RPMI8226 (cell line): ENCODE data around the gene LENEP.
A peak's percentile ranks its signal among the peaks of the same experiment; 100 is the strongest.
"Not testable (repeated sequence)": the region's sequence is repeated elsewhere in the genome, so short reads cannot be mapped to it uniquely, and the experiment has no call there.

Experiments
- DNase-seq: peaks from one replicate; pipeline ENCODE4 v3.0.0-alpha.2; 2015

LENEP gene

DNA sequence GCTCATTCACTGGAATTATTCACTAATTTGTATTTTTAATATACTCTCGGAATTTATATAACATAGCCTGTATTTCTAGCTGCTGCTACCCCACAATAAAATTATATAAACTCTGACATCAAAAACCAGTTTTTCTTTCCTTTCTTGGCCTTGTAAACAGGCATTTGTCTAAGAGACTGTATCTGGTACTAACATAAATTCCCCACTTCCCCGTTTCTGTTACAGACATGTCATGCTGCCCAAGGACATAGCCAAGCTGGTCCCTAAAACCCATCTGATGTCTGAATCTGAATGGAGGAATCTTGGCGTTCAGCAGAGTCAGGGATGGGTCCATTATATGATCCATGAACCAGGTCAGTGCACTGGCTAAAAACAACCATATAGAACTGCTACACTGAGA, 15.6 kb upstream of the LENEP start:
- not testable (repeated sequence) for DNase-seq

DNA sequence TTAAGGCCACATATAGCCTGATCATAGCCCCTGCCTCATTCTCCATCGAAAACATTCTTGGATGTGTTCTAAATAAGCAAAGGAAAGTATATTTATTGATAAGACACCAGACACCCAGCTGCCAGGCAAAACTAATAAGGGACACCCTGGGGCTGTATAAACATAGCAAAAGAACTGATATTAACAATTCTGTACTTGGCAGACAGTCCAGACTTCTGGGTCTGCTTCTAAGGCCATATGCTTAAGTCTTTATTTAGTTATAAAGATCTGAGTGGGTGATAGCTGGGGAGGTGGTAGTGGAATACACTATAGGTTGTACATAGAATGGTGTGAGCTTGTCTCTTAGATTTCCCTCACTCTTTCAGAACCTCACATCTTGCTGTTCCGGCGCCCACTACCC, 15.0 kb upstream of the LENEP start:
- DNase-seq: no peak

DNA sequence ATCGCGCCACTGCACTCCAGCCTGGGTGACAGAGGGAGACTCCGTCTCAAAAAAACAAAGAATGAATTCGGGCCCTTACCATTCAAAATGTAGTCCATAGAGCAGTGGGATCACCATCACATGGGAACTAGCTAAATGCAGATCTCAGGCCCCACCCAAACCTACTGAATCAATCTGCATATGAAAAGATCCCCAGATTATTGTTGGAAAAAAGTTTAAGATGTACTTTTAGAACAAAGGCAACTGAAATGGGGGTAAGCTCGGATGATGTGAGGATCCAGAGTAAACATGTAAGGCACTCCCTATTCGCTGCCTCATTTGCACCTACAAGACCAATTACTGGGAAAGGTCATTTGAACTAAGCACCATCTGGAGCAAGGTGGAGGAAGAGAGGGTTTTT, 11.0 kb upstream of the LENEP start:
- no peak for DNase-seq

- DNase-seq: peak; percentile 100
Measured at GRCh38 chr1:154982897-154983648, 10.3 kb upstream of the LENEP start, which contains the start of gene FLAD1. Gene FLAD1, plus strand, starts transcription at chr1:154983344. Its CDS starts 351 bp downstream, at chr1:154983695.

- DNase-seq: peak; percentile 46
Measured at GRCh38 chr1:154983776-154984466, 9.5 kb upstream of the LENEP start.

DNA sequence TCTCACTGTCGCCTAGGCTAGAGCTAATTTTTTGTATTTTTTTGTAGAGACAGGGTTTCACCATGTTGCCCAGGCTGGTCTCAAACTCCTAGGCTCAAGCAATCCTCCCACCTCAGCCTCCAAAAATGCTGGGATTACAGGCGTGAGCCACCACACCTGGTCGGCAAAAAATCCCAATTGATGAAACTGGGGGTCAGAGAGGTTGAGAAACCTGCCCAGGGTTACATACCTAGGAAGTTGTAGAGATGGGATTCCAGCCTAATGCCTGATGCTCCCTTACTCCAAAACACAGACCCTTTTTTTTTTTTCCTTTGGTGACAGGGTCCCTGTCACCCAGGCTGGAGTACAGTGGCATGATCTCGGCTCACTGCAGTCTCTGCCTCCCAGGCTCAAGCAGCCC, 6.7 kb upstream of the LENEP start:
- not testable (repeated sequence) for DNase-seq

DNA sequence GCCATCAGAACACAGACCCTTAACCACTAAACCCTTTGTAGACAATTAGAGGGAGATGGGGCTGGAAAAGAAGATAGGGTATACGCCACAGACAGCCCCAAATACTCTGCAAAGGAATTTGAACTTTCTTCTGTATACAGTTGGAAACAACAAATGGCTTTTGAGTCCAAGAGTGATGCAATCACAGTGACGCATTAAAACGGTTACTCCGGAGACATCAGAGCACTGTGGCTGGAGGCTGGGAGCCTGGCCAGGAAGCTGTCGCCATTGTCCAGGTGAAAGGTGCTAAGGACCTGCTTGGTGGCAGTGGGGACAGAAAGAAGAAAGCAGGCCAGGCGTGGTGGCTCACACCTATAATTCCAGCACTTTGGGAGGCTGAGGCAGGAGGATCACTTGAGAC, 6.1 kb upstream of the LENEP start:
- no peak for DNase-seq

DNA sequence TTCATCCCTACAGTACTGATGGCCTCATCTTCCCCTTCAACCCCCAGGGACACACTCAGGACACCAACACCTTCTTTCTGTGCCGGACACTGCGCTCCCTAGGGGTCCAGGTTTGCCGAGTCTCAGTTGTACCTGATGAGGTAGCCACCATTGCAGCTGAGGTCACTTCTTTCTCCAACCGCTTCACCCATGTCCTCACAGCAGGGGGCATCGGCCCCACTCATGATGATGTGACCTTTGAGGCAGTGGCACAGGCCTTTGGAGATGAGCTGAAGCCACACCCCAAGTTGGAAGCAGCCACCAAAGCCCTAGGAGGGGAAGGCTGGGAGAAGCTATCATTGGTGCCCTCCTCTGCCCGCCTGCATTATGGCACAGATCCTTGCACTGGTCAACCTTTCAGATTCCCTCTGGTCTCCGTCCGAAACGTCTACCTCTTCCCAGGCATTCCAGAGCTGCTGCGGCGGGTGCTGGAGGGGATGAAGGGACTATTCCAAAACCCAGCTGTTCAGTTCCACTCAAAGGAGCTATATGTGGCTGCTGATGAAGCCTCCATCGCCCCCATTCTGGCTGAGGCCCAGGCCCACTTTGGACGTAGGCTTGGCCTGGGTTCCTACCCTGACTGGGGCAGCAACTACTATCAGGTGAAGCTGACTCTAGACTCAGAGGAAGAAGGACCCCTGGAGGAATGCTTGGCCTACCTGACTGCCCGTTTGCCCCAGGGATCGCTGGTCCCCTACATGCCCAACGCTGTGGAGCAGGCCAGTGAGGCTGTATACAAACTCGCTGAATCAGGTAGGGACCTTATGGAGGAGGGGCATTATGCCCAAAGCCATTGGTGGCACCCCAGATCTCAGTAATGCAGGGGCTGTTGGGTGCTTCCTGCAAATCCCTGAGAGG, 5.1 kb upstream of the LENEP start:
- no peak for DNase-seq

- DNase-seq: no peak
Measured at GRCh38 chr1:154989195-154989860, 4.1 kb upstream of the LENEP start.

DNA sequence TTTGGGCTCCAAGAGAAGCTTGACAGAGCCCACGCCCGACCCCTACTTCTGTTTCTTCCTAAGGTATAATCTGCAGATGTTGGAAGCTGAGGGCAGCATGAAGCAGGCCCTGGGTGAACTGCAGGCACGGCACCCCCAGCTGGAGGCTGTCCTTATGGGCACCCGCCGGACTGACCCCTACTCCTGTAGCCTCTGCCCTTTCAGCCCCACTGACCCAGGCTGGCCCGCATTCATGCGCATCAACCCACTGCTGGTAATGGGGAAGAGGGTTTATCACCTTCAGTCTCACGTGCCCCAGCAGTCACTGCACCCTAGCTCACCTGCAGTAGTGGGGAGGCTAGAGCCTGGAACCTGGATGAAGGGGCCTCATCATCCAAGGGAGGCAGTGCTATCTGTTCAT, 3.1 kb upstream of the LENEP start:
- DNase-seq: no peak

GRCh38 chr1:154992721-154993571, 440 bp upstream of the LENEP start:
- peak; percentile 58 for DNase-seq

DNA sequence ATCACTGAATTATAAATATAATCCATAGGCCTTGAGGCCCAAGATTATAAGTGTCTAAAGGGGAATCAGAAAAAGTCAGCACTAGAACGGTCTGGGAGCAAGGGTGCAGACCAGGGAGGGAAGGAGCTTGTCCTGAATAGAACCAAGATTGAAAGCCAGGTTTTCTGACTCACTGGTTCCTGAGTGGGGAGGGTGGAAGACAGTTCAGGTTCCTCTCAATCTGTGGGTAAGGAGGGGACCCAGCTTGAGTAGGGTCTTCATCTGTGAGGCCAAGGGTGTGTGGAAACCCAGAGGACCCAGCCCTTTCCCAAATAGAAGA, 842 bp downstream of the LENEP start:
- DNase-seq: no peak

GRCh38 chr1:154994591-154994990, 1.2 kb downstream of the LENEP start:
- no peak for DNase-seq

- peak; percentile 67 for DNase-seq
Measured at GRCh38 chr1:154995301-154995983, 2.1 kb downstream of the LENEP start.

GRCh38 chr1:154996966-154997701, 3.7 kb downstream of the LENEP start:
- no peak for DNase-seq

GRCh38 chr1:154998201-154998780, 4.9 kb downstream of the LENEP start:
- DNase-seq: no peak

DNA sequence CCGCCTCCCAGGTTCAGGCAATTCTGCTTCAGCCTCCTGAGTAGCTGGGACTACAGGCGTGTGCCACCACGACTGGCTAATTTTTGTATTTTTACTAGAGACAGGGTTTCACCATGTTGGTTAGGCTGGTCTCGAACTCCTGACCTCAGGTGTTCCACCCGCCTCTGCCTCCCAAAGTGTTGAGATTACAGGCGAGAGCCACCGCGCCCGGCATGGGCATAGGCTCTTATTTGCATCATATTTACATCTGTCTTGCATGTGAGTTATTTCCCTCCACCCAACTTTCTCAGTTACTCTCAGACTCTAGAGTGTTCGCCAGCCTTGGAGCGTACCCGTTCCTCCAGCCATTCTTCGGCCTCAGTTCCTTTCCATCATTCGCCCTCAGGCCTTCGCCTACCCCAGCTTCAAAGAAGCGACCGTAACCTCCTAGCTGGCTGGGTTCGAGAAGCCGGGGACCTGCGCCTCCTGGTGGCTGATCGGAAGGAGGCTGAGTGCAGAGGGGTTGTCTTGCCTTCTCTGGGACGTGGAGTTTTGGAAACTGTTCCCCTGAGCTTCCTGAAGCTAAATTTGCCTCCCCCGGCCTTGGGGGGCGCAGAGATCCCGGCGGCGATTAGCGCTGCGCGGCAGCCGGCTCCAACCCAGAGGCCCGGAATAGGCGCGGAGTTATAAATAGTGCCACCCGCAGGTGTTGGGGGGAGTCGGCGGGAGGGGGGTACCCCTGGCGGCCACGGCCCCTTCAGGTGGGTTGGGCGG, 5.6 kb downstream of the LENEP start:
- DNase-seq: peak; percentile 90

GRCh38 chr1:154999571-155000410, 6.4 kb downstream of the LENEP start:
- DNase-seq: peak; percentile 92

GRCh38 chr1:155000411-155000725, 7.0 kb downstream of the LENEP start:
- no peak for DNase-seq
